Neural cell (in vitro differentiated cells): Measurements from ENCODE around the gene AKIRIN2.

Source experiments
- CTCF ChIP-seq: fragments of 450-650 bp; IDR thresholded peaks from 2 replicates; pipeline ENCODE4 v1.5.1; 2014; ENCODE audit warnings: antibody characterized with exemption, mild to moderate bottlenecking, moderate library complexity; ENCODE audit not compliant: poor library complexity, severe bottlenecking
- EZH2 ChIP-seq: fragments of 200-600, 300-800 bp; shearing (Covaris generic), sonication (generic); IDR thresholded peaks from 2 replicates; pipeline ENCODE4 v1.6.1; 2014; ENCODE audit warnings: antibody characterized with exemption, low read length, borderline replicate concordance, mild to moderate bottlenecking; ENCODE audit not compliant: insufficient read depth, poor library complexity, severe bottlenecking
- POLR2AphosphoS5 ChIP-seq: IDR thresholded peaks from 2 replicates; pipeline ENCODE4 v1.6.1; 2012
- REST ChIP-seq: IDR thresholded peaks from 2 replicates; pipeline ENCODE4 v1.6.1; 2012; ENCODE audit warnings: borderline replicate concordance

- TF ChIP-seq REST (no peak), EZH2 (no peak), CTCF (no peak), POLR2AphosphoS5 (no peak)
Observed at GRCh38 chr6:87745966-87746721, 44.1 kb upstream of the AKIRIN2 start.
